Omental fat pad (tissue), 4 donors: ENCODE measurements around the gene CLEC20A. TPM values are rescaled to one million over a fixed set of nuclear protein-coding genes. Genes with fewer than 3 reads are reported as not detected.

Source experiments
- ATAC-seq: fragments of 150-250 bp; one replicate; pipeline ENCODE4 v1.9.1; 2016; ENCODE audit warnings: mild to moderate bottlenecking, moderate library complexity; ENCODE audit not compliant: low FRiP score
- DNase-seq: peaks from one replicate; pipeline ENCODE4 v3.0.0-alpha.2; 2019; ENCODE audit warnings: low spot score
- total RNA-seq, 4 donors: library from RNA; depleted of rRNA; stranded (reverse); fragments of >200 nt; gene quantifications; one replicate each; pipeline ENCODE4 v1.1.0, GENCODE V29; 2016
- TF ChIP-seq, protein P1 (sequence below), 3 donors: fragments of 450-650 bp; IDR thresholded peaks; one replicate each; pipeline ENCODE4 v1.5.1; 2016 to 2017; ENCODE audit warnings: antibody characterized with exemption in 3 of 3, mild to moderate bottlenecking in 3 of 3, moderate library complexity in 2 of 3

Gene CLEC20A
- total RNA-seq, 4 donors from 2014 or later, result not detected

GRCh38 chr1:178536329-178536728, 39.6 kb upstream of the CLEC20A start:
- DNase-seq (no peak), ATAC-seq (no peak)
- TF ChIP-seq, protein P1, sequence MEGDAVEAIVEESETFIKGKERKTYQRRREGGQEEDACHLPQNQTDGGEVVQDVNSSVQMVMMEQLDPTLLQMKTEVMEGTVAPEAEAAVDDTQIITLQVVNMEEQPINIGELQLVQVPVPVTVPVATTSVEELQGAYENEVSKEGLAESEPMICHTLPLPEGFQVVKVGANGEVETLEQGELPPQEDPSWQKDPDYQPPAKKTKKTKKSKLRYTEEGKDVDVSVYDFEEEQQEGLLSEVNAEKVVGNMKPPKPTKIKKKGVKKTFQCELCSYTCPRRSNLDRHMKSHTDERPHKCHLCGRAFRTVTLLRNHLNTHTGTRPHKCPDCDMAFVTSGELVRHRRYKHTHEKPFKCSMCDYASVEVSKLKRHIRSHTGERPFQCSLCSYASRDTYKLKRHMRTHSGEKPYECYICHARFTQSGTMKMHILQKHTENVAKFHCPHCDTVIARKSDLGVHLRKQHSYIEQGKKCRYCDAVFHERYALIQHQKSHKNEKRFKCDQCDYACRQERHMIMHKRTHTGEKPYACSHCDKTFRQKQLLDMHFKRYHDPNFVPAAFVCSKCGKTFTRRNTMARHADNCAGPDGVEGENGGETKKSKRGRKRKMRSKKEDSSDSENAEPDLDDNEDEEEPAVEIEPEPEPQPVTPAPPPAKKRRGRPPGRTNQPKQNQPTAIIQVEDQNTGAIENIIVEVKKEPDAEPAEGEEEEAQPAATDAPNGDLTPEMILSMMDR (IDR thresholded peaks at IDR 0.05), result no peak

- ATAC-seq, result no peak
- TF ChIP-seq, protein P1 (IDR thresholded peaks at IDR 0.05), result no peak
- DNase-seq, result no peak
These were observed 37.5 kb upstream of the CLEC20A start for GRCh38 chr1:178534137-178534868.

DNA sequence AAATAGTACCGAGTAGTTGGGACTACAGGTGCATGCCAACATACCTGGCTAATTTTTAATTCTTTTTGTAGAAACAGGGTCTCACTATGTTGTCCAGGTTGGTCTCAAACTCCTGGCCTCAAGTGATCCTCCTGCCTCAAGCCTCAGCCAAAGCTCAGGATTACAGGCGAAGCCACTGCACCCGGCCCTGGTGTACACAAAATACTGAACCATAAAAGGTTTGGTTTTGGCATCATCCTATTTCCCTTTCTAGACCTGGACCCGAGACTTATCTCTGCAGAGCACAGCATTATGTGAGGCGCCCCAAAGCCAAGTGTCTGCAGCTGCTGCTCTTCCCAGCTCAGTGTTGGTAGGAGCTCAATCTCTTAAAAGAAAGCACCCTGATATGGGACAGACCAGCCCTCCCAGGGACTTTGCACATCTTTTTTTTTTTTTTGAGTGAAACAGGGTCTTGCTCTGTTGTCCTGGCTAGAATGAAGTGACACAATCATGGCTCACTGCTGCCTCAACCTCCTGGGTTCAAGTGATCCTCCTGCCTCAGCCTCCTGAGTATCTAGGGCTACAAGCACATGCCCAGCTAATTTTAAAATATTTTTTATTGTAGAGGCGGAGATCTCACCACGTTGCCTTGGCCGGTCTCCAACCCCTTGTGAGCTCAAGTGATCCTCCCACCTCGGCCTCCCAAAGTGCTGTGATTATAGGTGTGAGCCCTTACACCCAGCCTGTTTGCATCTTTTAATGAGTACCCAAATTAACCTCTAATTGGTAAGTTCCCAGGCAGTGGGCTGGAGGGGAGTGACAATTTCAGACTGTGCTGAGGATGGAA, 36.6 kb upstream of the CLEC20A start:
- TF ChIP-seq, protein P1 (IDR thresholded peaks at IDR 0.05), result no peak
- no peak for ATAC-seq

DNA sequence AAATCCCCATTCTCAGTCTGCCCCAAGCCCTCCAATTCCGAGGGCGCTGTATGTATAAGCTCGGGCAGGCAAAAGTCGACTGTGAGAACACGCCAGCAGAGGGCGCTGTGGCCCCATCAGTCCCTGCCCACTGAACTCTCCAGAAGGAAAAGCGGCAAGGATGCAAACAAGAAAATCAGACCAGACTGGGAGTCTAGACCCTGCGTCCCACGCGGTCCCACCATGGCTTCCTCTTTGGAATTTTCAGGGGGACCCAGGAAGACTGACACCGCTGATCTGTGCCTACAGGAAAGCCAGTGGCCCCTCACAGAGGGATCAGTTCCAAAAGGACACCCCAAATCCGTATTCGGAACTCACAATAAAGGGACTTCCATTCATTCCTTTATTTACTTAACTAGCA, 35.6 kb upstream of the CLEC20A start:
- ATAC-seq, result peak; percentile 56
- DNase-seq, result peak; percentile 88

More for the DNA sequence above, 36.6 kb upstream of the CLEC20A start:
- DNase-seq, result no peak

DNA sequence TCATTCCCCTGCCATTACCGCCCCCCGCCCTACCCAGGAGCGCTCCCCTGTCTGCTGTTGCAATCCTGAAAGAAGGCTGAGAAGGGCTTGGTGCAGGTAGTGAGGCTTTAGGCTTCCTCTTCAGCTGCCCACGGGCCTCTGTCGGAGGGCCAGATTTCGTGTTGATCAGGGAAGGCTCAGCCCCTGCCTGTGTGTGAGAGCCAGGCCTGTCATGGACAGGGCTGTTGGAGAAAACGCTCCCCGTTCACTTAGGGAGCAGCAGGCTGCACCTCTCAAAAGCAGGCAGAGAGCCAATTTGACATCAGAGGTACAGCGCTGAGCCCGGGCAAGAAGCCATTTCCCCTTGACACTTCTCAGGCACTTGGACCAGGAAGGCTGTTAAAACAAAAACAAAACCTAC, 35.1 kb upstream of the CLEC20A start:
- ATAC-seq, result no peak
- DNase-seq, result no peak
- TF ChIP-seq, protein P1 (IDR thresholded peaks at IDR 0.05), result no peak

More for the DNA sequence above, 35.6 kb upstream of the CLEC20A start:
- TF ChIP-seq, protein P1 (IDR thresholded peaks at IDR 0.05), result peak in 2 of 3 donors; percentile 27 to 90

GRCh38 chr1:178530502-178530901, 33.7 kb upstream of the CLEC20A start:
- ATAC-seq (no peak), DNase-seq (no peak)
- TF ChIP-seq, protein P1 (IDR thresholded peaks at IDR 0.05), result no peak
